Prostate gland (tissue), 2 donors: ENCODE results near the gene KLK8. TPM values are rescaled to one million over a fixed set of nuclear protein-coding genes. Genes with fewer than 3 reads are reported as not detected.

Experiments used
- DNase-seq: peaks from one replicate; pipeline ENCODE4 v3.0.0-alpha.2; 2019; ENCODE audit warnings: low spot score
- H3K27ac ChIP-seq, 2 donors: fragments of 200-600 bp; sonication (generic); 2 replicates each; pipeline ENCODE4 v1.5.1; 2017 to 2019
- H3K27me3 ChIP-seq: fragments of 200-600 bp; sonication (generic); replicated peaks from 2 replicates; pipeline ENCODE4 v1.5.1; 2019; ENCODE audit not compliant: insufficient read depth
- H3K36me3 ChIP-seq, 2 donors: fragments of 200-600 bp; sonication (generic); 1 replicate in 1 of 2; 2 replicates in 1 of 2; pipeline versions ENCODE4 v1.5.1 to v1.8.1; 2017 to 2019
- H3K4me1 ChIP-seq: fragments of 200-600 bp; sonication (generic); replicated peaks from 2 replicates; pipeline ENCODE4 v1.5.1; 2019
- H3K4me3 ChIP-seq, 2 donors: fragments of 200-600 bp; sonication (generic); 2 replicates each; pipeline ENCODE4 v1.5.1; 2017 to 2019
- H3K9me3 ChIP-seq: fragments of 200-600 bp; sonication (generic); 2 replicates; pipeline ENCODE4 v1.5.1; 2017
- CTCF ChIP-seq, 4 experiments: fragments of 200-600 bp in 2 of 4; fragments of 450-650 bp in 2 of 4; sonication (generic) in 2 of 4; IDR thresholded peaks; 1 replicate in 3 of 4; 2 replicates in 1 of 4; pipeline ENCODE4 v1.5.1; 2016 to 2019; ENCODE audit warnings: antibody characterized with exemption in 4 of 4, mild to moderate bottlenecking in 2 of 4, moderate library complexity in 2 of 4
- POLR2A ChIP-seq: fragments of 450-650 bp; IDR thresholded peaks from one replicate; pipeline ENCODE4 v1.6.1; 2016; ENCODE audit warnings: antibody characterized with exemption, mild to moderate bottlenecking
- POLR2AphosphoS5 ChIP-seq: sonication (generic); formaldehyde crosslinking; IDR thresholded peaks from one replicate; pipeline ENCODE4 v1.6.1; 2017; ENCODE audit warnings: antibody characterized with exemption
- WGBS: methylation state at CpG from one replicate; pipeline ENCODE4 v1.1.5; 2018; 5-methylcytosine and 5-hydroxymethylcytosine counted together
- intact Hi-C: fragments of 100-400 bp; cut with DNase I; formaldehyde crosslinking; loops from one replicate; pipeline ENCODE4 v1.14.2; 2022
- total RNA-seq, 2 donors: library from RNA; depleted of rRNA; stranded (reverse); fragments of >200 nt; gene quantifications; one replicate each; pipeline ENCODE4 v1.1.0, GENCODE V29; 2016

The KLK8 gene
- total RNA-seq, 2 donors from 2014 or later = not detected

- intact Hi-C loops = no loop called here
- TF ChIP-seq POLR2A = no peak
- TF ChIP-seq CTCF (IDR thresholded peaks at IDR 0.05) = no peak
- no peak for TF ChIP-seq POLR2AphosphoS5
- Histone ChIP-seq H3K9me3 (no peaks in the 10 kb centered on the region), H3K4me3 (no peak overlapping the region), H3K27me3 (no peaks in the 10 kb centered on the region), H3K27ac (no peak overlapping the region), H3K36me3 (no peaks in the 10 kb centered on the region), H3K4me1 (no peaks in the 10 kb centered on the region)
- no peak for DNase-seq
- 50% methylated on average over 19 of the region's 19 CpGs for WGBS
Measured at GRCh38 chr19:50949861-50950260, 51.5 kb downstream of the KLK8 start.

- no peaks in the 10 kb centered on the region for H3K4me1 ChIP-seq
- H3K27ac ChIP-seq = no peak overlapping the region
- H3K27me3 ChIP-seq = no peaks in the 10 kb centered on the region
- H3K9me3 ChIP-seq = no peaks in the 10 kb centered on the region
- TF ChIP-seq CTCF (IDR thresholded peaks at IDR 0.05) = no peak
- no peak for TF ChIP-seq POLR2AphosphoS5
- TF ChIP-seq POLR2A = no peak
- H3K4me3 ChIP-seq = no peak overlapping the region
- H3K36me3 ChIP-seq = no peaks in the 10 kb centered on the region
- no peak for DNase-seq
- intact Hi-C loops = no loop called here
- 78% methylated on average over 4 of the region's 4 CpGs for WGBS
Measured at GRCh38 chr19:50947123-50947522, 54.3 kb downstream of the KLK8 start.

Other genes starting within 250 kb of the KLK8 start
- not detected for gene GPR32, start 231.1 kb downstream of the KLK8 start, total RNA-seq
- not detected for gene ACP4, start 211.2 kb downstream of the KLK8 start, total RNA-seq
- gene KLK1, start 177.8 kb downstream of the KLK8 start, total RNA-seq = 10 to 100 TPM in 1 of 2 donors, 1 to 10 TPM in 1; 8.3 to 45.2 TPM
- gene KLK15, start 168.0 kb downstream of the KLK8 start, total RNA-seq = 1 to 10 TPM; 4.0 to 8.5 TPM
- over 10,000 TPM in 1 of 2 donors, 1,000 to 10,000 TPM in 1; 7,620 to 35,247 TPM for gene KLK3, start 146.7 kb downstream of the KLK8 start, total RNA-seq
- over 10,000 TPM in 1 of 2 donors, 1,000 to 10,000 TPM in 1; 3,344 to 10,024 TPM for gene KLK2, start 128.2 kb downstream of the KLK8 start, total RNA-seq
- gene KLK4, start 90.2 kb downstream of the KLK8 start, total RNA-seq = 100 to 1,000 TPM; 188 to 330 TPM
- 1 to 10 TPM; 1.9 to 2.7 TPM for gene KLK5, start 48.6 kb downstream of the KLK8 start, total RNA-seq
- gene KLK6, start 32.0 kb downstream of the KLK8 start, total RNA-seq = 1 to 10 TPM in 1 of 2 donors, not detected in 1; 1.8 TPM
- gene KLK7, start 17.7 kb downstream of the KLK8 start, total RNA-seq = 1 to 10 TPM in 1 of 2 donors, under 1 TPM in 1; 0.68 to 1.2 TPM
- gene KLK10, start 18.1 kb upstream of the KLK8 start, total RNA-seq = 10 to 100 TPM in 1 of 2 donors, 1 to 10 TPM in 1; 7.4 to 49.6 TPM
- 100 to 1,000 TPM in 1 of 2 donors, 10 to 100 TPM in 1; 67.7 to 315 TPM for gene KLK11, start 25.0 kb upstream of the KLK8 start, total RNA-seq
- gene KLK12, start 33.4 kb upstream of the KLK8 start, total RNA-seq = under 1 TPM in 1 of 2 donors, not detected in 1; 0.73 TPM
- under 1 TPM in 1 of 2 donors, not detected in 1; 0.77 TPM for gene KLK13, start 63.5 kb upstream of the KLK8 start, total RNA-seq
- 1 to 10 TPM; 4.2 to 5.3 TPM for gene KLK14, start 81.3 kb upstream of the KLK8 start, total RNA-seq
- gene CTU1, start 106.8 kb upstream of the KLK8 start, total RNA-seq = 10 to 100 TPM; 18.7 to 21.4 TPM
- 1 to 10 TPM in 1 of 2 donors, under 1 TPM in 1; 0.77 to 8.2 TPM for gene SIGLEC9, start 123.3 kb upstream of the KLK8 start, total RNA-seq
- gene SIGLEC7, start 140.7 kb upstream of the KLK8 start, total RNA-seq = not detected
- 1 to 10 TPM; 1.9 to 2.5 TPM for gene CD33, start 223.5 kb upstream of the KLK8 start, total RNA-seq
- 1 to 10 TPM in 1 of 2 donors, not detected in 1; 1.6 TPM for gene SIGLECL1, start 249.5 kb upstream of the KLK8 start, total RNA-seq